AG04449 (cell line): Measurements from ENCODE around the gene ATXN7L1.

ENCODE experiments used
- CTCF ChIA-PET: fragments of 350-600 bp; formaldehyde crosslinking; extraction: SDS; loops from one replicate; lab custom pipeline; 2021; ENCODE audit warnings: antibody characterized with exemption; lab: Yijun Ruan, JAX
- POLR2A ChIA-PET: fragments of 400-600, 350-600 bp; formaldehyde crosslinking; extraction: SDS; loops from one replicate; lab custom pipeline; 2020; ENCODE audit warnings: antibody characterized with exemption, inconsistent platforms; lab: Yijun Ruan, JAX
- DNase-seq: peaks from one replicate; pipeline ENCODE4 v3.0.0-alpha.2; 2010; ENCODE audit warnings: low read depth, low spot score
- H3K4me3 ChIP-seq: 2 replicates; pipeline ENCODE4 v1.5.1; 2011; ENCODE audit warnings: low read depth, mild to moderate bottlenecking, control low read depth, low read length
- TF ChIP-seq, protein P1 (sequence below): IDR thresholded peaks from one replicate; pipeline ENCODE4 v1.5.1; 2011; ENCODE audit warnings: mild to moderate bottlenecking, moderate library complexity, low read length, control low read depth, inconsistent platforms; ENCODE audit not compliant: insufficient read depth; ENCODE audit errors: missing control alignments

ATXN7L1 gene

DNA sequence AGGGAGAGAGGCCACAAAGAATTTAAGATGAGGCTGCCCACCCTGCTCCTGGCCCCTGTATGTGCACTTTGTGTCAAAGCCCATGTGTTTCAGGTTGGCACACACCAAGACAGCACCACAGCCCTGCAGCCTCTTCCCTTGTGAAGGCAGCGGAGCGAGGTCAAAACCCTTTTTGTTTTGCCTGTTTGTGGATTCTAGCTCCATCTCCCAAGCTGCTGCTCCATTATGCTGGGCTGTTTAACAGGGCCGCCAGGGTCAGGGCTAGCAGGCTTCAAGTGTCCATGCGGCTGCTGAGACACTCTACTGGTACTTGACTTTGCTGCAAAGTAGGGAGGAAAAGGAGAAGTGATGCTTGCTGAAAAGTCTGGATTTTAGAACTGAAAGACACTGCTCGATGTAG, 152.8 kb downstream of the ATXN7L1 start:
- TF ChIP-seq, protein P1, sequence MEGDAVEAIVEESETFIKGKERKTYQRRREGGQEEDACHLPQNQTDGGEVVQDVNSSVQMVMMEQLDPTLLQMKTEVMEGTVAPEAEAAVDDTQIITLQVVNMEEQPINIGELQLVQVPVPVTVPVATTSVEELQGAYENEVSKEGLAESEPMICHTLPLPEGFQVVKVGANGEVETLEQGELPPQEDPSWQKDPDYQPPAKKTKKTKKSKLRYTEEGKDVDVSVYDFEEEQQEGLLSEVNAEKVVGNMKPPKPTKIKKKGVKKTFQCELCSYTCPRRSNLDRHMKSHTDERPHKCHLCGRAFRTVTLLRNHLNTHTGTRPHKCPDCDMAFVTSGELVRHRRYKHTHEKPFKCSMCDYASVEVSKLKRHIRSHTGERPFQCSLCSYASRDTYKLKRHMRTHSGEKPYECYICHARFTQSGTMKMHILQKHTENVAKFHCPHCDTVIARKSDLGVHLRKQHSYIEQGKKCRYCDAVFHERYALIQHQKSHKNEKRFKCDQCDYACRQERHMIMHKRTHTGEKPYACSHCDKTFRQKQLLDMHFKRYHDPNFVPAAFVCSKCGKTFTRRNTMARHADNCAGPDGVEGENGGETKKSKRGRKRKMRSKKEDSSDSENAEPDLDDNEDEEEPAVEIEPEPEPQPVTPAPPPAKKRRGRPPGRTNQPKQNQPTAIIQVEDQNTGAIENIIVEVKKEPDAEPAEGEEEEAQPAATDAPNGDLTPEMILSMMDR: no peak
- CTCF ChIA-PET: no interaction called here

DNA sequence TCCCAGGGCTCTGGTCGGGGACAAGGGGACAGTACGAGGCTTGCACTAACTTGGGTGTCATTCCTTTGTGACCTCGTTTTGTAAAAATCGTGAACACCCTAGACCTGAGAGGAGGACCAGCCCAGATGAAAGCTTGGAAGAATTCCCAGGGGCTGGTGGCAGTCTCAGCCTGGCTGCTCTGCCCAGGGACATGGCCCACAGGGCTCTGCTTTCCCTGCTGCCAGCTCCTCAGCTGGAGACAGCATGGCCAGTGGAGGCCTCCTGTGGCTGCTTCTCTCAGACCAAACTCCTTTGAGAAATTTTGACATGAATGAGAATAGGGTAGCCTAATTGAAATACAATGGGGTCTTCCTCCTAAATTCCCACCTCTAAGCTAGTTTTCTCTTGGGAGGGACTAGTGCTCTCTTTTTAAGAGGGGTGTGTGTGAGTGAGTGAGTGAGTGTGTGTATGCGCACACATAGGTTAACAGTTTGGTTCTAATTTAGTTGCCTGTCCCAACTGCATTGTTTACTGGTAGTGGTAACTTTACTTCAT, 154.8 kb downstream of the ATXN7L1 start:
- ChIA-PET POLR2A (no interaction called here), CTCF (interaction anchor here (1.5 kb wide), 1 partner anchor 39 kb away, joined by 6 read pairs; no protein-coding TSS in a partner anchor)
- TF ChIP-seq, protein P1: no peak
- no peak for DNase-seq
- no peak overlapping the region for H3K4me3 ChIP-seq

More for the DNA sequence above, 152.8 kb downstream of the ATXN7L1 start:
- DNase-seq: no peak
- H3K4me3 ChIP-seq: no peak overlapping the region
- POLR2A ChIA-PET: no interaction called here

DNA sequence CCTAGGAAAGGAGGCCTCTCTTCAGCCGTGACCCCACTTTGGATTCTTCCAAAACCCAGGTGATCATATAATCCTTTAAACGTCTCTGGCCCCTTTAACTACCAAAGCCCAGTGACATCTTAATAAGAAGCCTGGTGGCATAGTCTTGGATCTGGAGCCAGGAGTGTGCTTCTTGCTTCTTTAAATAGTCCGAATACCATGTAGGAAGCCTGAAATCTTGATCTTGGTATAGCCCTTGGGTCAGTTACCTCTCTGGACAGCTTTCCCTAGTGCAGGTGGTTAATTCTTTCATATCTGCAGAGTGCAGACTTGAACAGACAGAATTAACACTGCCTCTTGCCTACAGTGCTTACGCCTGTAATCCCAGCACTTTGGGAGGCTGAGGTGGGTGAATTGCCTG, 156.5 kb downstream of the ATXN7L1 start:
- TF ChIP-seq, protein P1: no peak
- DNase-seq: no peak
- CTCF ChIA-PET: no interaction called here
- POLR2A ChIA-PET: no interaction called here
- H3K4me3 ChIP-seq: no peak overlapping the region

DNA sequence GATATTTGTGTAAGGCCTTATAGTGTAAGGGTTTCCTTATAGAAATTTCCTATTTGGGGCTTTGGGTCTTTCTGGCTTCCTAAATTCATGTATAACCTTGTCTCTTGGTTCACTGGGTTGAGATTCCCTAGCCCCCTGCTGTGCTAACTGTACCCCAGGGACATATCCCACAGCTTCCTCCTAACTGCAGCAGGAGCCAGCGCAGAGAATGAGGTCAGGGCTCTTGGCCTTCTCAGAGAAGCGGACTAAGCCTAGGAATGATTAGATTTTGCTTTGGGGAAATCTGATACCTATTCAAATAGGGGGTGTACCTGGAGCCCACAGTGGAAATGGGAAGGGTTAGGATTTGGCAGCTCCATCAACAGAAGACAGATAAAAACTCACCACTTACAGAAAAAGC, 157.0 kb downstream of the ATXN7L1 start:
- ChIA-PET POLR2A (no interaction called here), CTCF (no interaction called here)

DNA sequence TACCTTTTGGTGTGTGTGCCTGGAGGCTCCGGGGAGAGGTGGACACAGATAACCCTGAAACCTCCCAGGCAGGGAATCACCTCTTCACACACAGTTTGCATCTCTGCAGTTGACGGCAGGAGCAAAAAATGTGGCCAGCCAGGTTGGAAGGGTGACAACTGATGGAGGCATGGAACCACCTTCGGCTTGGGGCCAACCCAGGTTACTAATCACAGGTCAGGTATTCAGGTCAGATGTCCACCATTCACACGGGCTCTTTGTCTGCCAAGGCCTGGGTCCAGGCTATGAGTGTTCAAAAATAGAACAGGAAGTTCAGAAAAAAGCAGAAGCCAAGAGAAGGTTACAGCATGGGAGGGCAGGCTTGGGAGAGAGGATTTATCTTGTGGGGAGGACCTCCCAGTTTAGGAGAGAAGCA, 157.9 kb downstream of the ATXN7L1 start:
- DNase-seq: no peak
- ChIA-PET POLR2A (no interaction called here), CTCF (no interaction called here)

More for the DNA sequence above, 157.0 kb downstream of the ATXN7L1 start:
- TF ChIP-seq, protein P1: no peak
- H3K4me3 ChIP-seq: no peak overlapping the region
- DNase-seq: no peak

DNA sequence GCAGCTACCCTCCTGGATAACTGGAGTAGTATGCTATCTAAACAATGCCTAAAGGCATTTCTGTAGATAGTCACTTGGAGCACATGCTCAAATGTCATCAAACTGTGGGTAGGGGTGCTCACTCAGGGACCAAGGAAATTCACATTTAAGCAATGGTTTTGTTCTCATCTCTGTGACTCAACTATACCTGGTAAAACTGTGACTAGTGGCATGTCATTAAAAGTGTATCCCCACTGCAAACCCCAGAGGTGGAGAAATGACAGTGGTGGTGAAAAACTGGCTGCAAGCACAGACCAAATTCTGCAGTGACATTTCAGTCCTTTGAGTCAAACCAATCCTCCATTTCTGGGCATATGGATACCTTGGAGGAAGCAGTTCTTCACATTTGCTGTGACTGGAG, 160.9 kb downstream of the ATXN7L1 start:
- no peak overlapping the region for H3K4me3 ChIP-seq
- POLR2A ChIA-PET: no interaction called here
- CTCF ChIA-PET: interaction anchor here (0.9 to 2.1 kb wide), 2 partner anchors 17 to 33 kb away, joined by 3 to 5 read pairs; no protein-coding TSS in a partner anchor
- DNase-seq: no peak
- TF ChIP-seq, protein P1: no peak

More for the DNA sequence above, 157.9 kb downstream of the ATXN7L1 start:
- no peak overlapping the region for H3K4me3 ChIP-seq
- TF ChIP-seq, protein P1: no peak
